GM20431 (cell line): Measurements from ENCODE around the gene CLDN6.

ENCODE experiments used
- in situ Hi-C: fragments of 300-500 bp; cut with MseI, MboI; formaldehyde crosslinking; loops from one replicate; pipeline ENCODE4 v1.15.0; 2020; ENCODE audit warnings: low sequenced_read_pairs; ENCODE audit not compliant: unreplicated experiment

The CLDN6 gene

DNA sequence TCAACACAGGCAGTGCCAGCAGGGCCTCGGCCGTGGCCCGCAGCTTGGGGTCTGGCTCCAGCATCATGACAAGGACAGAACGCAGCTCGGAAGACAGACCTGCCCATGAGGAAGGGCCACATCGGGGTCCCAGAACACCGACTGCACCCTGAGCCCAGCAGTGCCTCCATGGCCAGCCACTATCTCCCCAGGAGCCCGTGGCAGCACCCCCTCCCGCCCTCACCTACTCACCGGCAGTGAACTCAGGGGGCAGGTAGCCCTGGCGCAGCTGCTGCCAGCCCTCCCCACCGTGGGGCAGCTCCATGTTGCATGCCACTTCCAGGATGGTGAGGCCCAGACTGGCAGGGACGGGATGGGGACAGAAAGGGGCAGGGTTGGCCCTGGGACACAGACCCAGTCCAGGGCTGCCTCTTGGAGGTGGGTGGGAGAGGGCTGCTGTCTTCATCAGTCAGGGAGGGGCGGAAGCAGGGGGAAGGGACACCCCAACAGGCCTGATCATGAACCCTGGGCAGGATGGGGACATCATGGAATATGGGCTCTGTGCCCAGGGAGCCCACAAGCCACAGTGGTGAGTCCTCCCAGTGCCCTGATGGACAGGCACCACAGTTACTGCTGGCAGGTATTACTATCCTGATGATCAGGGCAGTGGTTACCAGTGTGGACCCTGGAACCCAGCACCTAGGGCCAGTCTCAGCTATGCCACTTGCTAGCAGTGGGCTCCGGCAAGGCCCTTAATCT, 43.5 kb downstream of the CLDN6 start:
- in situ Hi-C loops, result no loop called here

DNA sequence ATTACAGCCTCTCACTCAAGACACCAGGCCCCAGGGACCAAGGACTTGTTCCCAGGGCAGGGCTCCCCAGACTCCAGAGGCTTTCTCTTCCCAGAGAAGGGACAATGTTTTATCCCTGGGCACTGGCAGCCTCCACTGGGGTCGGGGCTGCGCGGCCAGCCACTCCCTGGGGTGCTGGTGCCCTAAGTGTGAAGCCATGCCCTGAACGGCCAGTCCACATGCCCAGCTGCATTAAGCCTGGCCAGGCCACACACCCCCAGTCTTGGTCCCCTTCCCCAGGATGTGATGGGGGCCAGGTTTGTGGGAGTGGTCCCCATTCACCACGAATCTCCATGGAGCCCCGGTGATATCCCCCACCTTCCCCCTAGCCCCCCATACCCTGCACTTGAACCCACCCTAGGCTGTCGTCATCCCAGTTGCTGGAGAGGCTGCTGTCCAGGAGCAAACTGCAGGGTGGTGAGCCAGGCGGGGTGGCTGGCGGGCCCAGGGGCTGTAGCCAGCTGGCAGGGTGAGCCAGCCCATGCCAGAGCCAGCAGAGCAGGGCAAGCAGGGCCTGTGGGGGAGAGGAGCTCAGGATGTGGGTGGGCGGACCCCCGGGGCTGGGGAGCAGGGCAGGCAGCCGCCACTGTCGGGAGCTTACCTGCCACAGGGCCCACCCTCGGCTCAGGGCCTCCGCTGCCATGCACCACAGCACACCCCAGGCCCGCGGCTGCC, 44.2 kb downstream of the CLDN6 start:
- in situ Hi-C loops, result no loop called here

DNA sequence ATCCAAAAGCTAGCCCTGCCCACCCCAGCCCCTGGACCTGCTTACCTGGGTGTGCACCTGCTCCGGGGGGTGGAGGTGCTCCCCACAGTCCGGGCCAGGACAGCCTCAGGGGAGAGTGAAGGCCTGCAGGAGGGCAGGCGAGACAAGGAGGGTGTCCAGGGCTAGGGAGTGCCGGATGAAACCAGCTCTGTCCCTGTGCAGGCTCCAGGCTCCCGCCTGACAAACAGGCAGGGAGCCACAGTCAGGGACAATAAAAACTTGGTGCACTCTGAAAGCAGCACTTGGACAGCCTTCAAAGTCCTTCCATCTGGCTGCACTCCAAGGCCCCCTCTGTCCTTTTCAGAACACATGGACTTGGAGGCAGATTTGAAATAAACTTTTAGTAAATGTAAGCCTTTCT, 44.9 kb downstream of the CLDN6 start:
- in situ Hi-C loops, result no loop called here

DNA sequence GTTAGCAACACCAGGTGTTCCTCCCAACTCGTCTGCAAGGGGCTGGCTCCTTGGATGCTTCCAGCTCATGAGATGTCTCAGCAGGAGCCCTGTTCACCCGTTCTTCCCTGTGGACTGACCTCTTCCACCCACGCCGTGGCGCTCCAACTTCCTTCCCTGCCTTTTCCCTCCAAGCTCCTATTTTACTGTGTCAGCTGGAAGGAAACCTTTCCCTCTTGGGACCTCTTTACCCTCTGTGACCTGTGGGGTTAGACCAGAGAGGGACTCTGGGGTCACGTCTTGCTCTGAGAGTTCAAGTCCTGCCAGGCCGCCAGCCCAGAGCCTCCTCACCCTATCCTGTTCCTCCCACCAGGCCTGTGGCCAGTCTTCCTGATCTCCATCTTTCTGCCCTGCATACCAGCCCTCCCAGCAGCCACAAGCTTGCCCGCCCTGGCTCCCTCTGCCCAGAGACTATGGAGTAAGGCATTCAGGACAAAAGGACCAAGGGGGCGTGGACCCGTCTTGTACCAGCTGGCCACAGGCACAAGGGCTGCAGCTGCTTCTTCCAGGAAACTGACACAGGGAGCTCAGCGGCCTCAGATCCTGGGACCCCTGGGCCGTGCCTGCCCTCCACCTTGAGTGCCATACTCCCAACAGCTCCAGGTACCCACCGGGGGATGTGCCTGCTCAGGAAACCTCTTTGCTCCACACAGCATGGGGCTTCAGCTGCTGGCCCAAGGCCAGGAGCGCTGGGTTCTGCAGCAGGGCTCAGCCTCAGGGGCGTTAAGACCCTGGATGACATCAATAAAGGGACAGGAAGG, 45.8 kb downstream of the CLDN6 start:
- in situ Hi-C loops, result no loop called here

DNA sequence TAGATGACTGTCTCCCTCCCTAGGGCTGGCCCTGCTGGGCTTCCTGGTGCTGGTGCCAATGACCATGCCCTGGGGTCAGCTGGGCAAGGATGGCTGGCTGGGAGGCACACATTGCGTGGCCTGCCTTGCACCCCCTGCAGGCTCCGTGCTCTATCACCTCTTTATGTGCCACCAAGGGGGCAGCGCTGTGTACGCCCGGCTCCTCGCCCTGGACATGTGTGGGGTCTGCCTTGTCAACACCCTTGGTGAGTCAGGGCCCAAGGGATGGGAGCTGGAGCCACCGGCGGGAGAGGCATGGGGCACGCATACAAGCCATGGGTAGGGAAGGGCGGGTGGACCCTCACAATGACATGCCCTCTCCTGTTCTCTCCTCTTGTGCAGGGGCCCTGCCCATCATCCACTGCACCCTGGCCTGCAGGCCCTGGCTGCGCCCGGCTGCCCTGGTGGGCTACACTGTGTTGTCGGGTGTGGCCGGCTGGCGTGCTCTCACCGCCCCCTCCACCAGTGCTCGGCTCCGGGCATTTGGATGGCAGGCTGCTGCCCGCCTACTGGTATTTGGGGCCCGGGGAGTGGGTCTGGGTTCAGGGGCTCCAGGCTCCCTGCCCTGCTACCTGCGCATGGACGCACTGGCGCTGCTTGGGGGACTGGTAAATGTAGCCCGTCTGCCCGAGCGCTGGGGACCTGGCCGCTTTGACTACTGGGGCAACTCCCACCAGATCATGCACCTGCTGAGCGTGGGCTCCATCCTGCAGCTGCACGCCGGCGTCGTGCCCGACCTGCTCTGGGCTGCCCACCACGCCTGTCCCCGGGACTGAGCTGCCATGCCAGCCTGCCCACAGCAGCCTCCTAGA, 46.6 kb downstream of the CLDN6 start:
- in situ Hi-C loops, result no loop called here

DNA sequence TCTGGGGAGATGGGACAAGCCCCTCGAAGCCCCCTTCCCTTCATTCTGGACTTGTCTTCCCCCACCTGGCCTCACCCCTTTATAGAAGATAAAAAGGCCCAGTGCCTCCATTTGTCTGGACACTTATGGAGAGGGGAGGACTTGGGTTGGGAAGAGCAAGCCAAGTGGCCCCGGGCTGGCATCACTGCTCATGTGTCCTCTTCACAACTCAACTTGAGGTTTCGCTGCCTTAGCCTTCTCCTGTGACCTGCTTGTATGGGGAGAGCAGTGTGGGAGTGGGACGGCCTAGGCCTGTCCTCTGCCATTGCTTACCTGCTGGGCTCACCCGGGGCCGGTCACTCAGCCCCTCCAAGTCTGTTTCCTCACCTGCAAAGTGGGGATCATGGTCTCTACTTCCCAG, 47.4 kb downstream of the CLDN6 start:
- in situ Hi-C loops, result no loop called here

DNA sequence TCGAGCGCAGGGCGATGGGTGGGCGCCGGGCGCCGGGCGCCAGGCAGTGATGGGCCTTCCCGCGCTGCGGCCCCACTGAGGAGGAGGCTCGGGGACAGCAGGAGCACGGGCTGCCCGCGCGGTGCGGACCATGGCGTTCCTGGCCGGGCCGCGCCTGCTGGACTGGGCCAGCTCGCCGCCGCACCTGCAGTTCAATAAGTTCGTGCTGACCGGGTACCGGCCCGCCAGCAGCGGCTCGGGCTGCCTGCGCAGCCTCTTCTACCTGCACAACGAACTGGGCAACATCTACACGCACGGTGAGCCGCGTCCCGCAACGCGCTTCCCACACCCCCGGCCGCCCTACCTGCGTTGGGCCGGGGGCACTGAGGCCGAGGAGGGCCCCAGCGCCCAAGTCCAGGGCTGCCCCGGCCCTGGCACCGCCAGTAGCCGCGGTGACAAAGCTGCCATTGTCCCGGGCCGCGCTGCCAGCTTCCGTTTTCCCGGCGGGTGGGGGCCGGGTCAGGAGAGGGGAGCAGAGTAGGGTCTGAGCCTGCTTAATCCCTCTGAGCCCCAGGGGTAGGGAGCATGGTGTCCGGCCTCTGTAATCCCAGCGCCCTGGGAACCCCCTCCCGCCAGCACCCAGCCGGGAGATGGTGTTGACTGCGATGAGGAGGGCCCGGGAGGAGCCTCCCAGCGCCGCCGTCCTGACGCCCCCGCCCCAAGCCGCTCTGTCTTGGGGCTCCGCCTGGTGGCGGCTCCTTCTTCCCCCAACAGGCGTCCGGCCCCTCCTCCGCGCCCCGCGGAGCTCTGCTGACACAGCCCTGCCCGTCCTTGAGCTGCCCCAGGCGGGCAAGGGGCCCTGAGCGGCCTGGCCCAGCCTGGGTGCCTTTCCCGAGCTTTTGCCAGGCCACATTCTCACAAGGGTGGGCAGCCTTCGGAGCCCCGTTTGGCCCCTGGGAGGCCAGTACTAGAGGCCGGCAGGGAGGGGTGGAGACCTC, 48.1 kb downstream of the CLDN6 start:
- in situ Hi-C loops, result no loop called here

DNA sequence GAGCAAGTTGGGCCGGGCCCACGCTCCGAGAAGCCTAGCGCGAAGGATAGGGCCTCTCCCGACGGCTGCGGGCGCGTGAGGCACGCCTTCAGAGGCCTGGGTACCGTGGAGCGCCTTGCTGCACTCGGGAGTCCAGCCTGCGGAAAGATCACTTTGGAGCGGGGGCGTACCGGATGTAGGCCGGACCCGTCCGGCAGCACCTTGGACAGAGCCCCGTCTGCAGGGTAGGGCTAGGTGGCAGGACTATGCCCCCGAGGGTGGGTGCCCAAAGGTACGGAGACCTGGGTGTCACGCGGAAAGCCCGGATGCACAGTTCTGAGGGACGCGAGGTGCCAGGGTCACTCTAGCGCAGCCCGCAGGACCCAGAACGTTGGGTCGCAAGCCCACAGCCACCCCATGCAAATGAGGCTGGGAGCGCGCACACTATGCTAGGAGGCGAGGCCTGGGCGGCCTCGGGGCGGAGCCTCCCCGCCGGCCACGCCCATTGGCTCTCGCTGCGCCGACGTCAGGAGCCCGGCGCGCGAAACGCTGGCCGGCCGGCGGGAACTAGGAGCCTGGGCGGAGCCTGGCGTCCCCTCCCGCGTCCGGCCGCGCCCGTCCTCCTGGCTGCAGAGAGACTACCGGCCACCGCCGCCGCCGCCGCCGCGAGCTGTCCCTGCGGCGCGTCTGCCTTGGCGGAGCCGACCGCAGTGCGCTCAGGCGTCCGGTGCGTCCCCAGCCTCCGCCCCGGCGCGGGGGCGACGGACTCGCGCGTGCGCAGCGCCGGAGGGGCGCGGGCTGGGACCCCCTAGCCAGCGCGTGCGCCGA, 49.0 kb downstream of the CLDN6 start, which contains the start of gene PAQR4:
Gene PAQR4 (plus strand): TSS at position 611 of the 807 bp plus-strand sequence. CDS start 327 bp downstream, outside the sequence.
- in situ Hi-C loops, result no loop called here

DNA sequence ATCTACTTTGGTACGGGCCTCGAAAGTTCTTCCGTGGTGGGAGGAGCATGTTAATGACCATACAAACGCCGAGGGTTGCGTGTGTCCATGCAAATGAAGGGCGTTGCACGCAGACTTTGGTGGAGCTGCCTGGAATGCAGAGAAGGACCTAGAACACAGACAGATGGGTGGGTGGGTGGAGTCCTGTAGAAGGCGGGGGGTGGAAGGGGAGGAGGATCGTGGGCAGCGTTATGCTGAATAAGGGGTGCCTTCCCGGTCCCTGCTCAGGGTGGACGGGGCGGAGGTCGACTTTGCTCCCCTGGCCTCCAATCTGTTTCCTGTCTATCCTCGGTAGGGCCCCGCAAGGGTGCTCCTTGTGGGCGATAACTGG, 49.6 kb downstream of the CLDN6 start:
- in situ Hi-C loops, result no loop called here

DNA sequence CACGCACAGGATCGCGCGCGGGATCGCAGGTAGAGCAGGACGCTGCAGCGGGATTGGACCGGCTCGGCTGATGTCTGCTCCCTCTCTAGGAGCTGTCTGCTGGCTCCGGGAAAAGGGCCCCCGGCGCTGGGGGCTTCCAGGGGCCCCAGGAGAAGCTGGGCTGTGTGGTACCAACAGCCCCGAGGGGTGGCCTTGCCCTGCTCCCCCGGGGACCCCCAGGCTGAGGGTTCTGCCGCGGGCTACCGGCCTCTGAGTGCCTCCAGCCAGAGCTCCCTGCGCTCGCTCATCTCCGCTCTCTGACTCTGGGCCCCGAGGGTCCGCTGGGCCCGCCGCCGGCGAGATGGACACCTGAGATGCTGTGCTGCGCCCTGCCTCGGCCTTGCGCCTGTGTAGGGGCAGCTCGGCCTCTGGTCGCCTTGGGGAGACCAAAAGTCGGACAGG, 50.2 kb downstream of the CLDN6 start:
- in situ Hi-C loops, result no loop called here

DNA sequence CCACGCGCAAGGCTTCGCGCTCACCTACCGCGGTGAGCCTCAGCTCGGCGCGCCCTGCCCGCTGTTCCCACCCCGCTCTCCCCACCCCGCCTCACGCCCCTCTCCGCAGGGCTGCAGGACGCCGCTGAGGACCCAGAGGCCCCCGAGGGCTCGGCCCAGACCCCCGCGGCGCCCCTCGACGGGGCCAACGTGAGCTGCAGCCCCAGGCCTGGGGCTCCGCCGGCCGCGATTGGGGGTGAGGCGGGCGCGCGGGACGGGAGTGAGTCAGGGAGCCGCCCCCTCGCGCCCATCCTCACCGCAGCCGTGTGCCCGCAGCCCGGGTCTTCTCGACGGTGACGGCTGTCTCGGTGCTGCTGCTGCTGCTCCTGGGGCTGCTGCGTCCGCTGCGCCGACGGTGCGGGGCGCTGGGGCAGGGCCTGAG, 50.8 kb downstream of the CLDN6 start:
- in situ Hi-C loops, result no loop called here

DNA sequence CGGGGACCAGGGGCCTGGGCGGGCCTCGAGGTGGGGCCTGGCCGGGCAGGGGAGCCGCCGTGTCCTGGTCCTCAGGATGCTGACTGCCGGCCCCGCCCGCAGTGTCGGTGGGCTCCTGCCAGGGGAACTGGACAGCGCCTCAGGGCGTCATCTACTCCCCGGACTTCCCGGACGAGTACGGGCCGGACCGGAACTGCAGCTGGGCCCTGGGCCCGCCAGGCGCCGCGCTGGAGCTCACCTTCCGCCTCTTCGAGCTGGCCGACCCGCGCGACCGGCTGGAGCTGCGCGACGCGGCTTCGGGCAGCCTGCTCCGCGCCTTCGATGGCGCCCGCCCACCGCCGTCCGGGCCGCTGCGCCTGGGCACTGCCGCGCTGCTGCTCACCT, 51.2 kb downstream of the CLDN6 start:
- in situ Hi-C loops, result no loop called here

DNA sequence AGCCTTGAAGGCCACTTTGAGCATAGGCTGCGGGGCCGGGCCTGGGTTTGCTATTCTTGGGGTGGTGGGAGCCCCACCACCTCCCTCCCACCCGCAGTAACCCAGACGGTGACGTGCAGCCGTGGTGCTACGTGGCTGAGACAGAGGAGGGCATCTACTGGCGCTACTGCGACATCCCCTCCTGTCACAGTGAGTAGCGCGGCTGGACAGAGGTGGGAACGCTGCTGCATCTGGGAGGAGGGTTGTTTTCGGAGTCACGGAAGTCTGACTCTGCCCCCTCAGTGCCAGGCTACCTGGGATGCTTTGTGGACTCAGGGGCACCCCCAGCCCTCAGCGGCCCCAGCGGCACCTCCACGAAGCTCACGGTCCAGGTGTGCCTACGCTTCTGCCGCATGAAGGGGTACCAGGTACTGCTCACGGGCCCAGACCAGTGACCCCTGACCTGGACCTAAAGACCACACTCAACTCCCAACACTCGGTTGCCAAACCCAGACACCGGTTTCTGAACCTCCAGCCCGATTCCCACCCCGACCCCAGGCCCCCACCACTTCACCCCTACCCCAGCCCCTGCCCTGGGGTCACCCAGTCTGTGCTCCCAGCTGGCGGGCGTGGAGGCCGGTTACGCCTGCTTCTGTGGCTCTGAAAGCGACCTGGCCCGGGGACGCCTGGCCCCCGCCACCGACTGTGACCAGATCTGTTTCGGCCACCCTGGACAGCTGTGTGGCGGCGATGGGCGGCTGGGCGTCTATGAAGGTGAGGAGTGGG, 51.8 kb downstream of the CLDN6 start:
- in situ Hi-C loops, result no loop called here
